ENCODE results near the gene KRT7.

The KRT7 gene

GRCh38 chr12:52221070-52221781 lies 11.8 kb upstream of the KRT7 start:
- H3K27me3 ChIP-seq (ENCODE audit: control insufficient read depth in 2 of 2, insufficient read depth in 2 of 2, low read length in 2 of 2): peaks cover 2 to 4% of the 10 kb centered on the region in 2 donors
- no peak overlapping the region for H3K27ac ChIP-seq (ENCODE audit: low read depth in 2 of 2, low read length in 2 of 2)
- peaks cover 4 to 16% of the 10 kb centered on the region in 2 donors for H3K4me1 ChIP-seq (ENCODE audit: control insufficient read depth in 2 of 2, insufficient read depth in 2 of 2, low read length in 2 of 2)

GRCh38 chr12:52221912-52222457 lies 11.1 kb upstream of the KRT7 start:
- Histone ChIP-seq H3K36me3 (ENCODE audit: control insufficient read depth in 2 of 2, insufficient read depth in 2 of 2, low read length in 2 of 2) (no peaks in the 10 kb centered on the region), H3K9me3 (ENCODE audit: control insufficient read depth in 2 of 2, low read length in 2 of 2) (no peaks in the 10 kb centered on the region), H3K4me1 (ENCODE audit: control insufficient read depth in 2 of 2, insufficient read depth in 2 of 2, low read length in 2 of 2) (peaks cover 4 to 12% of the 10 kb centered on the region in 2 donors), H3K27ac (ENCODE audit: low read depth in 2 of 2, low read length in 2 of 2) (no peak overlapping the region), H3K27me3 (ENCODE audit: control insufficient read depth in 2 of 2, insufficient read depth in 2 of 2, low read length in 2 of 2) (peaks cover 2 to 4% of the 10 kb centered on the region in 2 donors), H3K4me3 (ENCODE audit: low read length in 2 of 2) (no peak overlapping the region), H3K9ac (ENCODE audit: low read depth in 1 of 2, low read length in 2 of 2) (no peak overlapping the region)

More at GRCh38 chr12:52221070-52221781, 11.8 kb upstream of the KRT7 start:
- Histone ChIP-seq H3K36me3 (ENCODE audit: control insufficient read depth in 2 of 2, insufficient read depth in 2 of 2, low read length in 2 of 2) (no peaks in the 10 kb centered on the region), H3K9ac (ENCODE audit: low read depth in 1 of 2, low read length in 2 of 2) (no peak overlapping the region), H3K9me3 (ENCODE audit: control insufficient read depth in 2 of 2, low read length in 2 of 2) (no peaks in the 10 kb centered on the region), H3K4me3 (ENCODE audit: low read length in 2 of 2) (no peak overlapping the region)

GRCh38 chr12:52222692-52223091 lies 10.4 kb upstream of the KRT7 start:
- no peak overlapping the region for H3K4me3 ChIP-seq (ENCODE audit: low read length in 2 of 2)
- H3K4me1 ChIP-seq (ENCODE audit: control insufficient read depth in 2 of 2, insufficient read depth in 2 of 2, low read length in 2 of 2): peaks cover 4 to 9% of the 10 kb centered on the region in 2 donors
- H3K9me3 ChIP-seq (ENCODE audit: control insufficient read depth in 2 of 2, low read length in 2 of 2): no peaks in the 10 kb centered on the region
- peaks cover 2 to 4% of the 10 kb centered on the region in 2 donors for H3K27me3 ChIP-seq (ENCODE audit: control insufficient read depth in 2 of 2, insufficient read depth in 2 of 2, low read length in 2 of 2)
- H3K36me3 ChIP-seq (ENCODE audit: control insufficient read depth in 2 of 2, insufficient read depth in 2 of 2, low read length in 2 of 2): no peaks in the 10 kb centered on the region
- no peak overlapping the region for H3K9ac ChIP-seq (ENCODE audit: low read depth in 1 of 2, low read length in 2 of 2)
- H3K27ac ChIP-seq (ENCODE audit: low read depth in 2 of 2, low read length in 2 of 2): no peak overlapping the region

- H3K4me3 ChIP-seq (ENCODE audit: low read length in 2 of 2): no peak overlapping the region
- H3K27me3 ChIP-seq (ENCODE audit: control insufficient read depth in 2 of 2, insufficient read depth in 2 of 2, low read length in 2 of 2): peaks cover 2 to 4% of the 10 kb centered on the region in 2 donors
- peaks cover 4 to 7% of the 10 kb centered on the region in 2 donors for H3K4me1 ChIP-seq (ENCODE audit: control insufficient read depth in 2 of 2, insufficient read depth in 2 of 2, low read length in 2 of 2)
- H3K9ac ChIP-seq (ENCODE audit: low read depth in 1 of 2, low read length in 2 of 2): no peak overlapping the region
- H3K27ac ChIP-seq (ENCODE audit: low read depth in 2 of 2, low read length in 2 of 2): no peak overlapping the region
- no peaks in the 10 kb centered on the region for H3K9me3 ChIP-seq (ENCODE audit: control insufficient read depth in 2 of 2, low read length in 2 of 2)
- H3K36me3 ChIP-seq (ENCODE audit: control insufficient read depth in 2 of 2, insufficient read depth in 2 of 2, low read length in 2 of 2): no peaks in the 10 kb centered on the region
These were observed 9.5 kb upstream of the KRT7 start for GRCh38 chr12:52223406-52224039.

- no peaks in the 10 kb centered on the region for H3K36me3 ChIP-seq (ENCODE audit: control insufficient read depth in 2 of 2, insufficient read depth in 2 of 2, low read length in 2 of 2)
- peaks cover 4 to 7% of the 10 kb centered on the region in 2 donors for H3K4me1 ChIP-seq (ENCODE audit: control insufficient read depth in 2 of 2, insufficient read depth in 2 of 2, low read length in 2 of 2)
- no peak overlapping the region for H3K9ac ChIP-seq (ENCODE audit: low read depth in 1 of 2, low read length in 2 of 2)
- H3K9me3 ChIP-seq (ENCODE audit: control insufficient read depth in 2 of 2, low read length in 2 of 2): no peaks in the 10 kb centered on the region
- H3K27me3 ChIP-seq (ENCODE audit: control insufficient read depth in 2 of 2, insufficient read depth in 2 of 2, low read length in 2 of 2): peaks cover 2 to 4% of the 10 kb centered on the region in 2 donors
- no peak overlapping the region for H3K27ac ChIP-seq (ENCODE audit: low read depth in 2 of 2, low read length in 2 of 2)
- H3K4me3 ChIP-seq (ENCODE audit: low read length in 2 of 2): no peak overlapping the region
These were observed 8.9 kb upstream of the KRT7 start for GRCh38 chr12:52224151-52224550.

GRCh38 chr12:52225752-52226151 lies 7.3 kb upstream of the KRT7 start:
- H3K4me1 ChIP-seq (ENCODE audit: control insufficient read depth in 2 of 2, insufficient read depth in 2 of 2, low read length in 2 of 2): peaks cover 0 to 7% of the 10 kb centered on the region in 2 donors
- no peak overlapping the region for H3K27ac ChIP-seq (ENCODE audit: low read depth in 2 of 2, low read length in 2 of 2)
- peaks cover 2 to 4% of the 10 kb centered on the region in 2 donors for H3K27me3 ChIP-seq (ENCODE audit: control insufficient read depth in 2 of 2, insufficient read depth in 2 of 2, low read length in 2 of 2)
- H3K36me3 ChIP-seq (ENCODE audit: control insufficient read depth in 2 of 2, insufficient read depth in 2 of 2, low read length in 2 of 2): no peaks in the 10 kb centered on the region
- H3K4me3 ChIP-seq (ENCODE audit: low read length in 2 of 2): no peak overlapping the region
- H3K9me3 ChIP-seq (ENCODE audit: control insufficient read depth in 2 of 2, low read length in 2 of 2): no peaks in the 10 kb centered on the region
- no peak overlapping the region for H3K9ac ChIP-seq (ENCODE audit: low read depth in 1 of 2, low read length in 2 of 2)

- Histone ChIP-seq H3K27ac (ENCODE audit: low read depth in 2 of 2, low read length in 2 of 2) (no peak overlapping the region), H3K4me1 (ENCODE audit: control insufficient read depth in 2 of 2, insufficient read depth in 2 of 2, low read length in 2 of 2) (peaks cover 0 to 4% of the 10 kb centered on the region in 2 donors), H3K4me3 (ENCODE audit: low read length in 2 of 2) (no peak overlapping the region), H3K27me3 (ENCODE audit: control insufficient read depth in 2 of 2, insufficient read depth in 2 of 2, low read length in 2 of 2) (peaks cover 2 to 8% of the 10 kb centered on the region in 2 donors), H3K9me3 (ENCODE audit: control insufficient read depth in 2 of 2, low read length in 2 of 2) (no peaks in the 10 kb centered on the region), H3K36me3 (ENCODE audit: control insufficient read depth in 2 of 2, insufficient read depth in 2 of 2, low read length in 2 of 2) (no peaks in the 10 kb centered on the region), H3K9ac (ENCODE audit: low read depth in 1 of 2, low read length in 2 of 2) (no peak overlapping the region)
These were observed 6.6 kb upstream of the KRT7 start for GRCh38 chr12:52226446-52226845.

- H3K27ac ChIP-seq (ENCODE audit: low read depth in 2 of 2, low read length in 2 of 2): no peak overlapping the region
- peaks cover 5 to 13% of the 10 kb centered on the region in 2 donors for H3K4me1 ChIP-seq (ENCODE audit: control insufficient read depth in 2 of 2, insufficient read depth in 2 of 2, low read length in 2 of 2)
These were observed 5.4 kb upstream of the KRT7 start for GRCh38 chr12:52227606-52228166.

GRCh38 chr12:52228366-52228765 lies 4.7 kb upstream of the KRT7 start:
- no peak overlapping the region for H3K27ac ChIP-seq (ENCODE audit: low read depth in 2 of 2, low read length in 2 of 2)
- H3K36me3 ChIP-seq (ENCODE audit: control insufficient read depth in 2 of 2, insufficient read depth in 2 of 2, low read length in 2 of 2): no peaks in the 10 kb centered on the region
- H3K4me3 ChIP-seq (ENCODE audit: low read length in 2 of 2): no peak overlapping the region
- peaks cover 9 to 13% of the 10 kb centered on the region in 2 donors for H3K4me1 ChIP-seq (ENCODE audit: control insufficient read depth in 2 of 2, insufficient read depth in 2 of 2, low read length in 2 of 2)
- H3K9ac ChIP-seq (ENCODE audit: low read depth in 1 of 2, low read length in 2 of 2): no peak overlapping the region
- H3K9me3 ChIP-seq (ENCODE audit: control insufficient read depth in 2 of 2, low read length in 2 of 2): no peaks in the 10 kb centered on the region
- H3K27me3 ChIP-seq (ENCODE audit: control insufficient read depth in 2 of 2, insufficient read depth in 2 of 2, low read length in 2 of 2): peaks cover 3 to 12% of the 10 kb centered on the region in 2 donors

More at GRCh38 chr12:52227606-52228166, 5.4 kb upstream of the KRT7 start:
- Histone ChIP-seq H3K9me3 (ENCODE audit: control insufficient read depth in 2 of 2, low read length in 2 of 2) (no peaks in the 10 kb centered on the region), H3K4me3 (ENCODE audit: low read length in 2 of 2) (no peak overlapping the region), H3K36me3 (ENCODE audit: control insufficient read depth in 2 of 2, insufficient read depth in 2 of 2, low read length in 2 of 2) (no peaks in the 10 kb centered on the region), H3K9ac (ENCODE audit: low read depth in 1 of 2, low read length in 2 of 2) (no peak overlapping the region), H3K27me3 (ENCODE audit: control insufficient read depth in 2 of 2, insufficient read depth in 2 of 2, low read length in 2 of 2) (peaks cover 3 to 9% of the 10 kb centered on the region in 2 donors)

GRCh38 chr12:52228931-52229330 lies 4.1 kb upstream of the KRT7 start:
- Histone ChIP-seq H3K27ac (ENCODE audit: low read depth in 2 of 2, low read length in 2 of 2) (no peak overlapping the region), H3K27me3 (ENCODE audit: control insufficient read depth in 2 of 2, insufficient read depth in 2 of 2, low read length in 2 of 2) (peaks cover 3 to 13% of the 10 kb centered on the region in 2 donors)

More at GRCh38 chr12:52228931-52229330, 4.1 kb upstream of the KRT7 start:
- Histone ChIP-seq H3K4me3 (ENCODE audit: low read length in 2 of 2) (no peak overlapping the region), H3K36me3 (ENCODE audit: control insufficient read depth in 2 of 2, insufficient read depth in 2 of 2, low read length in 2 of 2) (no peaks in the 10 kb centered on the region), H3K9me3 (ENCODE audit: control insufficient read depth in 2 of 2, low read length in 2 of 2) (no peaks in the 10 kb centered on the region), H3K4me1 (ENCODE audit: control insufficient read depth in 2 of 2, insufficient read depth in 2 of 2, low read length in 2 of 2) (peaks cover 10 to 15% of the 10 kb centered on the region in 2 donors), H3K9ac (ENCODE audit: low read depth in 1 of 2, low read length in 2 of 2) (no peak overlapping the region)
